ENCODE measurements around the gene KIF4A.
"Not testable (repeated sequence)": the region's sequence is repeated elsewhere in the genome, so short reads cannot be mapped to it uniquely, and the experiment has no call there.

The KIF4A gene

DNA sequence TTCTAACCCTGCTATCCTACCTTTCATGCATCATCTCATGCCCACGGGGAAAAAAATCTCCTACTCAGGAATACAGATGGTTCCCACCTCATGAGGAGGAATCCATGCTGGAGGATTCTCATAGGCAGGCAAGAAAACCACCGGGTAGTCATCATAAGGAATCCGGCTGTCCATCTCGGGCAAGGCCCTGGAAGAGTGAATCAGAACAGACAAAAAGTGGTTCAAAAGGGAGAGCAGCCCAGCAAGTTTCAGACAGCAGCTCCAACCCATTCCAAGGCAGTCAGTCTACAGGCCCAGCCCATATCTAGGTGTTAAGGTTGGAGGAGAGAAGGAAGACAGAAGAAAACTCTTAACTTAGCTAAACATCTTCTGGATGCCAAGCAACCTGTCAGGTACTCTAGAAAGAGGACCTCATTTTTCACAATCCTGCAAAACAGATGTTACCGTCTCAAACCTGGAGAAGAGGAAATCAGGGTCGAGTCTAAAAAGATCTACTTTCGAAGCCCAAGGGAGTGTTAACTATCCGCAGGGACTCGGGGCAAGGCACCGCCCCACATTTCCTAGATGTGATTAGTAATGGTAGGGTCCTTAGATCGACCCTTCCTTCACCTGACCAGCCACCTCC, 624 bp upstream of the KIF4A start:
- Histone ChIP-seq H3K27me3 (ENCODE audit: insufficient read depth, low read length) (no peaks in the 10 kb centered on the region), H3K4me3 (ENCODE audit: low read depth, low read length) (peak overlapping the region; percentile 97), H3K4me1 (ENCODE audit: control insufficient read depth, insufficient read depth, low read length, unreplicated experiment) (peaks cover 22% of the 10 kb centered on the region), H3K79me2 (ENCODE audit: control insufficient read depth, insufficient read depth, low read length, unreplicated experiment) (peaks cover 44% of the 10 kb centered on the region), H3K27ac (ENCODE audit: low read depth, low read length) (no peak overlapping the region), H2AFZ (ENCODE audit: low read length, unreplicated experiment) (peak overlapping the region; percentile 82), H3K36me3 (ENCODE audit: insufficient read depth, low read length) (0 out of 2 replicates have a peak, but pooled peaks cover 4% of the 10 kb centered on the region)

- Histone ChIP-seq H3K4me3 (ENCODE audit: low read depth, low read length) (peak overlapping the region; percentile 97), H3K4me1 (ENCODE audit: control insufficient read depth, insufficient read depth, low read length, unreplicated experiment) (peaks cover 22% of the 10 kb centered on the region), H3K36me3 (ENCODE audit: insufficient read depth, low read length) (no peaks in the 10 kb centered on the region), H2AFZ (ENCODE audit: low read length, unreplicated experiment) (no peak overlapping the region), H3K27me3 (ENCODE audit: insufficient read depth, low read length) (no peaks in the 10 kb centered on the region), H3K27ac (ENCODE audit: low read depth, low read length) (no peak overlapping the region), H3K79me2 (ENCODE audit: control insufficient read depth, insufficient read depth, low read length, unreplicated experiment) (peaks cover 67% of the 10 kb centered on the region)
Observed at GRCh38 chrX:70292788-70293187, 2.9 kb downstream of the KIF4A start.

DNA sequence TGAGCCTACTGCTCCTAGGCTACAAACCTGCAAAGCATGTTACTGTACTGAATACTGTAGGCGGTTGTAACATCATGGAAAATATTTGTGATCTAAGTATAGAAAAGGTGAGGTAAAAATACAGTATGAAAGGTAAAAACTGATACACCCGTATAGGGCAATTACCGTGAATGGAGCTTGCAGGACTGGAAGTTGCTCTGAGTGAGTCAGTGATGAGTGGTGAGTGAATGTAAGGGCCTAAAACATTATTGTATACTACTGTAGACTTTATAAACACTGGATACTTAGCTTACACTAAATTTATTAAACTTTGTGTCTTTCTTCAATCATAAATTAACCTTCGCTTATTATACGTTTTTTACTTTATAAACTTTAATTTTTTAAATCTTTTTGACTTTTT, 3.7 kb downstream of the KIF4A start:
- H3K27ac ChIP-seq (ENCODE audit: low read depth, low read length), result no peak overlapping the region
- H3K4me3 ChIP-seq (ENCODE audit: low read depth, low read length), result peak overlapping the region; percentile 97; the same call in 1 of the 2 replicates
- peaks cover 22% of the 10 kb centered on the region for H3K4me1 ChIP-seq (ENCODE audit: control insufficient read depth, insufficient read depth, low read length, unreplicated experiment)
- H3K79me2 ChIP-seq (ENCODE audit: control insufficient read depth, insufficient read depth, low read length, unreplicated experiment), result peaks cover 72% of the 10 kb centered on the region
- H3K27me3 ChIP-seq (ENCODE audit: insufficient read depth, low read length), result no peaks in the 10 kb centered on the region
- H2AFZ ChIP-seq (ENCODE audit: low read length, unreplicated experiment), result no peak overlapping the region
- H3K36me3 ChIP-seq (ENCODE audit: insufficient read depth, low read length), result no peaks in the 10 kb centered on the region

GRCh38 chrX:70301716-70302115, 11.8 kb downstream of the KIF4A start:
- Histone ChIP-seq H2AFZ (ENCODE audit: low read length, unreplicated experiment) (no peak overlapping the region), H3K27me3 (ENCODE audit: insufficient read depth, low read length) (no peaks in the 10 kb centered on the region), H3K36me3 (ENCODE audit: insufficient read depth, low read length) (no peaks in the 10 kb centered on the region)

GRCh38 chrX:70313503-70313902, 23.6 kb downstream of the KIF4A start:
- Histone ChIP-seq H3K36me3 (ENCODE audit: insufficient read depth, low read length) (no peaks in the 10 kb centered on the region), H3K27me3 (ENCODE audit: insufficient read depth, low read length) (no peaks in the 10 kb centered on the region), H3K4me1 (ENCODE audit: control insufficient read depth, insufficient read depth, low read length, unreplicated experiment) (peaks cover 4% of the 10 kb centered on the region), H3K79me2 (ENCODE audit: control insufficient read depth, insufficient read depth, low read length, unreplicated experiment) (peaks cover 47% of the 10 kb centered on the region), H2AFZ (ENCODE audit: low read length, unreplicated experiment) (no peak overlapping the region), H3K4me3 (ENCODE audit: low read depth, low read length) (no peak overlapping the region), H3K27ac (ENCODE audit: low read depth, low read length) (no peak overlapping the region)

More at GRCh38 chrX:70301716-70302115, 11.8 kb downstream of the KIF4A start:
- Histone ChIP-seq H3K27ac (ENCODE audit: low read depth, low read length) (peak overlapping the region; percentile 72), H3K4me3 (ENCODE audit: low read depth, low read length) (no peak overlapping the region), H3K4me1 (ENCODE audit: control insufficient read depth, insufficient read depth, low read length, unreplicated experiment) (peaks cover 5% of the 10 kb centered on the region), H3K79me2 (ENCODE audit: control insufficient read depth, insufficient read depth, low read length, unreplicated experiment) (peaks cover 40% of the 10 kb centered on the region)

DNA sequence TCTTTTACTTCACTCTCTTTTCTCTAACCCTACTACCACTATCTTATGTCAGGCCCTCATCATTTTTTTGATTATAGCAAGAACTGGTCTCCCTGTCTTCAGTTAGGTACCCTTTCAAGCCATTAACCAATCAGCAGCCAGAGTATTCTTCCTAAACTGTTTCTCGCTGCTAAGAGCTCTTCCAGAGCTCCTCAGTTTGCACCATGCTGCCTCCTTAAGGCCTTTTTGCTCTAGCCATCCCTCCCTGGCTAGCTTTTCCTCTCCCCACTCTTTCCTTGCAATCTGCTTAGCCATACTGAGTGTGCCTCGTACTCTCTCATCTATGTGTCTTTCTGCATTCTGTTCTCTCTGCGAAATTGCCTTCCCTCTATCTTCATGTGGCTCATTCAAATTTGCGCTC, 32.9 kb downstream of the KIF4A start:
- H3K4me1 ChIP-seq (ENCODE audit: control insufficient read depth, insufficient read depth, low read length, unreplicated experiment), result no peaks in the 10 kb centered on the region

DNA sequence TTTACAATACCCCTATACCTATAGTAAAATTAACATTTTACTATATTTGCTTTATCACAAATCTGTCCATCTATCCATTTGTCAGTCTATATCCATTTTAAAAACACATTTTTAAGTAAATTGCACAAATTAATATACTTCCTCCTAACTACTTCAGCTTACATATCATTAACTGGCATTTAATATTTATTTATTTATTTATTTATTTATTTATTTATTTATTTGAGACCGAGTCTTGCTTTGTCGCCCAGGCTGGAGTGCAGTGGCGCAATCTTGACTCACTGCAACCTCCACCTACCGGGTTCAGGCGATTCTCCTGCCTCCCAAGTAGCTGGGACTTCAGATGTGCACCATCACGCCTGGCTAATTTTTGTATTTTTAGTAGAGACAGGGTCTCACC, 33.7 kb downstream of the KIF4A start:
- not testable (repeated sequence) for H3K4me1 ChIP-seq (ENCODE audit: control insufficient read depth, insufficient read depth, low read length, unreplicated experiment); H3K27ac ChIP-seq (ENCODE audit: low read depth, low read length); H3K27me3 ChIP-seq (ENCODE audit: insufficient read depth, low read length); H3K36me3 ChIP-seq (ENCODE audit: insufficient read depth, low read length); H3K4me3 ChIP-seq (ENCODE audit: low read depth, low read length); H2AFZ ChIP-seq (ENCODE audit: low read length, unreplicated experiment)
- H3K79me2 ChIP-seq (ENCODE audit: control insufficient read depth, insufficient read depth, low read length, unreplicated experiment), result peaks cover 18% of the 10 kb centered on the region

More for the DNA sequence above, 32.9 kb downstream of the KIF4A start:
- Histone ChIP-seq H3K27me3 (ENCODE audit: insufficient read depth, low read length) (no peaks in the 10 kb centered on the region), H2AFZ (ENCODE audit: low read length, unreplicated experiment) (no peak overlapping the region), H3K27ac (ENCODE audit: low read depth, low read length) (no peak overlapping the region), H3K79me2 (ENCODE audit: control insufficient read depth, insufficient read depth, low read length, unreplicated experiment) (peaks cover 18% of the 10 kb centered on the region), H3K36me3 (ENCODE audit: insufficient read depth, low read length) (0 out of 2 replicates have a peak, but pooled peaks cover 3% of the 10 kb centered on the region), H3K4me3 (ENCODE audit: low read depth, low read length) (no peak overlapping the region)

DNA sequence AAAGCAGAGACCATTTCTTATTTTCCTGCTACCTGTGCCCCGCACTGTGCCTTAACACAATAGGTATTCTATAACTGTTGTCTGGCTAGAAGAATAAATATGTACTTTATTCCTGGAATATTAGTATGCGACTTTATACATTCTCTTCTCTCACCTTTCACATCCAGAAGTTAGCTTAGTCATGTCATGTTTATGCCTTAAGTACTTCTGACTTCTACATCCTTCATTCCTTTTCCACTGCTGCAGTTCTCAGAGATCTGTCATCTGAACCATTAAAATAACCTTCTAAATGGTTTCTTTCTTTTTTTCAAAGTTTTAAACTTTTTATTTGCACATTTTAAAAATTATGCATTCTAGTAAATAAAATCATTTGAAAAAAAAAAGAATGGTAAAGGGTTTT, 34.4 kb downstream of the KIF4A start:
- Histone ChIP-seq H3K36me3 (ENCODE audit: insufficient read depth, low read length) (0 out of 2 replicates have a peak, but pooled peaks cover 4% of the 10 kb centered on the region), H3K27me3 (ENCODE audit: insufficient read depth, low read length) (no peaks in the 10 kb centered on the region), H3K27ac (ENCODE audit: low read depth, low read length) (no peak overlapping the region), H2AFZ (ENCODE audit: low read length, unreplicated experiment) (no peak overlapping the region), H3K79me2 (ENCODE audit: control insufficient read depth, insufficient read depth, low read length, unreplicated experiment) (peaks cover 18% of the 10 kb centered on the region), H3K4me1 (ENCODE audit: control insufficient read depth, insufficient read depth, low read length, unreplicated experiment) (no peaks in the 10 kb centered on the region), H3K4me3 (ENCODE audit: low read depth, low read length) (no peak overlapping the region)

GRCh38 chrX:70331161-70331560, 41.3 kb downstream of the KIF4A start:
- Histone ChIP-seq H3K36me3 (ENCODE audit: insufficient read depth, low read length) (0 out of 2 replicates have a peak, but pooled peaks cover 4% of the 10 kb centered on the region), H2AFZ (ENCODE audit: low read length, unreplicated experiment) (no peak overlapping the region), H3K27me3 (ENCODE audit: insufficient read depth, low read length) (no peaks in the 10 kb centered on the region), H3K79me2 (ENCODE audit: control insufficient read depth, insufficient read depth, low read length, unreplicated experiment) (peaks cover 8% of the 10 kb centered on the region), H3K4me3 (ENCODE audit: low read depth, low read length) (no peak overlapping the region), H3K27ac (ENCODE audit: low read depth, low read length) (no peak overlapping the region), H3K4me1 (ENCODE audit: control insufficient read depth, insufficient read depth, low read length, unreplicated experiment) (no peaks in the 10 kb centered on the region)

GRCh38 chrX:70332600-70332999, 42.7 kb downstream of the KIF4A start:
- Histone ChIP-seq H3K79me2 (ENCODE audit: control insufficient read depth, insufficient read depth, low read length, unreplicated experiment) (no peaks in the 10 kb centered on the region), H2AFZ (ENCODE audit: low read length, unreplicated experiment) (no peak overlapping the region), H3K27ac (ENCODE audit: low read depth, low read length) (no peak overlapping the region), H3K27me3 (ENCODE audit: insufficient read depth, low read length) (no peaks in the 10 kb centered on the region), H3K36me3 (ENCODE audit: insufficient read depth, low read length) (0 out of 2 replicates have a peak, but pooled peaks cover 3% of the 10 kb centered on the region), H3K4me1 (ENCODE audit: control insufficient read depth, insufficient read depth, low read length, unreplicated experiment) (no peaks in the 10 kb centered on the region), H3K4me3 (ENCODE audit: low read depth, low read length) (no peak overlapping the region)

- no peak overlapping the region for H2AFZ ChIP-seq (ENCODE audit: low read length, unreplicated experiment)
- no peak overlapping the region for H3K4me3 ChIP-seq (ENCODE audit: low read depth, low read length)
- H3K27ac ChIP-seq (ENCODE audit: low read depth, low read length), result no peak overlapping the region
- H3K27me3 ChIP-seq (ENCODE audit: insufficient read depth, low read length), result no peaks in the 10 kb centered on the region
- no peaks in the 10 kb centered on the region for H3K79me2 ChIP-seq (ENCODE audit: control insufficient read depth, insufficient read depth, low read length, unreplicated experiment)
- H3K4me1 ChIP-seq (ENCODE audit: control insufficient read depth, insufficient read depth, low read length, unreplicated experiment), result no peaks in the 10 kb centered on the region
- no peaks in the 10 kb centered on the region for H3K36me3 ChIP-seq (ENCODE audit: insufficient read depth, low read length)
Observed at GRCh38 chrX:70336767-70337166, 46.9 kb downstream of the KIF4A start.
